SK-N-MC (cell line): ENCODE data around the gene CTNND2.

Source experiments
- DNase-seq: peaks from one replicate; pipeline ENCODE4 v3.0.0-alpha.2; 2011; ENCODE audit warnings: low read depth, low spot score
- H3K27ac ChIP-seq: fragments of 200-600 bp; sonication (generic); 2 replicates; pipeline ENCODE4 v1.5.1; 2016; ENCODE audit warnings: mixed run types
- H3K36me3 ChIP-seq: fragments of 200-600 bp; sonication (generic); 2 replicates; pipeline ENCODE4 v1.6.1; 2017; ENCODE audit warnings: antibody characterized with exemption, low read length, mixed read lengths; ENCODE audit not compliant: insufficient read depth
- H3K4me3 ChIP-seq: fragments of 200-600 bp; sonication (generic); 2 replicates; pipeline ENCODE4 v1.5.1; 2016
- H3K9ac ChIP-seq: fragments of 200-600 bp; sonication (generic); 2 replicates; pipeline ENCODE4 v1.8.0; 2017; ENCODE audit warnings: mixed run types, mixed read lengths; ENCODE audit not compliant: insufficient read length
- H3K9me3 ChIP-seq: fragments of 200-600 bp; sonication (generic); 2 replicates; pipeline ENCODE4 v1.6.1; 2017; ENCODE audit warnings: low read depth, mild to moderate bottlenecking, antibody characterized with exemption, low read length, moderate library complexity, mixed read lengths
- EZH2 ChIP-seq: fragments of 200-600 bp; sonication (generic); IDR thresholded peaks from one replicate; pipeline ENCODE4 v1.6.1; 2017; ENCODE audit warnings: antibody characterized with exemption
- FOXP2 ChIP-seq: optimal IDR thresholded peaks from 2 replicates; pipeline ENCODE3; 2011; ENCODE audit warnings: mild to moderate bottlenecking, moderate library complexity; ENCODE audit not compliant: insufficient read depth; ENCODE audit errors: extremely low read length, control extremely low read depth
- POLR2AphosphoS5 ChIP-seq: IDR thresholded peaks from 2 replicates; pipeline ENCODE4 v1.6.1; 2012; ENCODE audit warnings: mild to moderate bottlenecking, low read depth, low read length, borderline replicate concordance

The CTNND2 gene

GRCh38 chr5:11574787-11575186 lies 329.5 kb downstream of the CTNND2 start:
- H3K9ac ChIP-seq, result no peak overlapping the region
- no peak for TF ChIP-seq EZH2
- no peak for TF ChIP-seq POLR2AphosphoS5

GRCh38 chr5:11573140-11573992 lies 330.9 kb downstream of the CTNND2 start:
- Histone ChIP-seq H3K9ac (no peak overlapping the region), H3K4me3 (no peak overlapping the region), H3K36me3 (no peaks in the 10 kb centered on the region), H3K27ac (no peak overlapping the region), H3K9me3 (no peaks in the 10 kb centered on the region)
- TF ChIP-seq EZH2 (no peak), FOXP2 (no peak), POLR2AphosphoS5 (no peak)
- no peak for DNase-seq

More at GRCh38 chr5:11574787-11575186, 329.5 kb downstream of the CTNND2 start:
- H3K27ac ChIP-seq, result no peak overlapping the region
- DNase-seq, result no peak
- no peak overlapping the region for H3K4me3 ChIP-seq
- no peaks in the 10 kb centered on the region for H3K36me3 ChIP-seq
- no peaks in the 10 kb centered on the region for H3K9me3 ChIP-seq

GRCh38 chr5:11564706-11565105 lies 339.5 kb downstream of the CTNND2 start:
- no peaks in the 10 kb centered on the region for H3K36me3 ChIP-seq
- no peak overlapping the region for H3K27ac ChIP-seq
- no peak overlapping the region for H3K9ac ChIP-seq
- no peak overlapping the region for H3K4me3 ChIP-seq
- no peaks in the 10 kb centered on the region for H3K9me3 ChIP-seq
- TF ChIP-seq POLR2AphosphoS5, result no peak
- TF ChIP-seq EZH2, result no peak
- no peak for TF ChIP-seq FOXP2
- no peak for DNase-seq

- Histone ChIP-seq H3K9ac (no peak overlapping the region), H3K36me3 (no peaks in the 10 kb centered on the region), H3K4me3 (no peak overlapping the region), H3K27ac (no peak overlapping the region), H3K9me3 (no peaks in the 10 kb centered on the region)
- TF ChIP-seq FOXP2 (no peak), POLR2AphosphoS5 (no peak), EZH2 (no peak)
- DNase-seq, result no peak
These were observed 340.4 kb downstream of the CTNND2 start for GRCh38 chr5:11563822-11564221.

GRCh38 chr5:11560915-11561697 lies 343.1 kb downstream of the CTNND2 start:
- no peak overlapping the region for H3K4me3 ChIP-seq
- no peak for DNase-seq
- H3K9me3 ChIP-seq, result no peaks in the 10 kb centered on the region
- TF ChIP-seq POLR2AphosphoS5 (no peak), FOXP2 (no peak), EZH2 (no peak)
- no peaks in the 10 kb centered on the region for H3K36me3 ChIP-seq
- H3K9ac ChIP-seq, result no peak overlapping the region
- H3K27ac ChIP-seq, result no peak overlapping the region

GRCh38 chr5:11557063-11557462 lies 347.2 kb downstream of the CTNND2 start:
- no peak for TF ChIP-seq EZH2
- no peak for TF ChIP-seq POLR2AphosphoS5
- TF ChIP-seq FOXP2, result no peak
- Histone ChIP-seq H3K4me3 (no peak overlapping the region), H3K9me3 (no peaks in the 10 kb centered on the region), H3K9ac (no peak overlapping the region), H3K36me3 (no peaks in the 10 kb centered on the region), H3K27ac (no peak overlapping the region)
- DNase-seq, result no peak

GRCh38 chr5:11555171-11555570 lies 349.1 kb downstream of the CTNND2 start:
- TF ChIP-seq FOXP2 (no peak), POLR2AphosphoS5 (no peak), EZH2 (no peak)
- no peaks in the 10 kb centered on the region for H3K36me3 ChIP-seq
- no peak overlapping the region for H3K4me3 ChIP-seq
- H3K27ac ChIP-seq, result no peak overlapping the region
- no peaks in the 10 kb centered on the region for H3K9me3 ChIP-seq
- DNase-seq, result no peak
- no peak overlapping the region for H3K9ac ChIP-seq

GRCh38 chr5:11547730-11548129 lies 356.5 kb downstream of the CTNND2 start:
- peak overlapping the region; percentile 24 for H3K4me3 ChIP-seq
- no peak for TF ChIP-seq EZH2
- no peak for TF ChIP-seq FOXP2
- TF ChIP-seq POLR2AphosphoS5, result no peak
- no peak for DNase-seq
- H3K9ac ChIP-seq, result no peak overlapping the region
- no peaks in the 10 kb centered on the region for H3K9me3 ChIP-seq
- 0 out of 2 replicates have a peak overlapping the region, but pooled peaks have one; percentile 37 for H3K27ac ChIP-seq
- H3K36me3 ChIP-seq, result no peaks in the 10 kb centered on the region

- DNase-seq, result no peak
- Histone ChIP-seq H3K27ac (no peak overlapping the region), H3K9ac (no peak overlapping the region), H3K4me3 (no peak overlapping the region), H3K9me3 (no peaks in the 10 kb centered on the region), H3K36me3 (no peaks in the 10 kb centered on the region)
- no peak for TF ChIP-seq FOXP2
- TF ChIP-seq EZH2, result no peak
- no peak for TF ChIP-seq POLR2AphosphoS5
These were observed 357.1 kb downstream of the CTNND2 start for GRCh38 chr5:11547140-11547539.
